ENCODE measurements around the gene BRF1. TPM values are rescaled to one million over a fixed set of nuclear protein-coding genes. Genes with fewer than 3 reads are reported as not detected.
A peak's percentile ranks its signal among the peaks of the same experiment; 100 is the strongest.

The BRF1 gene
- total RNA-seq, 2 experiments from 2014 or later, result 39.0 to 50.9 TPM

GRCh38 chr14:105273062-105273461 lies 27.7 kb downstream of the BRF1 start:
- Mint-ChIP-seq H3K36me3 (ENCODE audit: low read depth) (no peaks in the 10 kb centered on the region), H3K27me3 (no peaks in the 10 kb centered on the region), H3K4me3 (no peak overlapping the region), H3K4me1 (no peaks in the 10 kb centered on the region), H3K27ac (no peak overlapping the region), H3K9me3 (no peaks in the 10 kb centered on the region)
- POLR2A ChIA-PET, result no interaction called here
- no peak for DNase-seq
- CTCF ChIA-PET, result no interaction called here

GRCh38 chr14:105272623-105273022 lies 28.2 kb downstream of the BRF1 start:
- Mint-ChIP-seq H3K4me3 (no peak overlapping the region), H3K36me3 (ENCODE audit: low read depth) (no peaks in the 10 kb centered on the region), H3K27ac (no peak overlapping the region), H3K27me3 (no peaks in the 10 kb centered on the region), H3K4me1 (no peaks in the 10 kb centered on the region), H3K9me3 (no peaks in the 10 kb centered on the region)
- DNase-seq, result no peak
- ChIA-PET CTCF (no interaction called here), POLR2A (no interaction called here)

- Mint-ChIP-seq H3K4me1 (no peaks in the 10 kb centered on the region), H3K4me3 (no peak overlapping the region), H3K27ac (no peak overlapping the region), H3K36me3 (ENCODE audit: low read depth) (no peaks in the 10 kb centered on the region), H3K9me3 (no peaks in the 10 kb centered on the region), H3K27me3 (no peaks in the 10 kb centered on the region)
- no peak for DNase-seq
- POLR2A ChIA-PET, result no interaction called here
- CTCF ChIA-PET, result interaction anchor here (1.1 to 1.3 kb wide), 2 partner anchors 15 to 16 kb away, joined by 3 read pairs; no protein-coding TSS in a partner anchor
Measured at GRCh38 chr14:105271224-105271890, 29.4 kb downstream of the BRF1 start.

- no peak for DNase-seq
- H3K9me3 Mint-ChIP-seq, result no peaks in the 10 kb centered on the region
- ChIA-PET POLR2A (no interaction called here), CTCF (interaction anchor here (1.1 kb wide), 1 partner anchor 224 kb away, joined by 3 read pairs; no protein-coding TSS in a partner anchor)
- peaks cover 2% of the 10 kb centered on the region for H3K36me3 Mint-ChIP-seq (ENCODE audit: low read depth)
- H3K4me1 Mint-ChIP-seq, result no peaks in the 10 kb centered on the region
- no peaks in the 10 kb centered on the region for H3K27me3 Mint-ChIP-seq
- H3K4me3 Mint-ChIP-seq, result no peak overlapping the region
- H3K27ac Mint-ChIP-seq, result no peak overlapping the region
Measured at GRCh38 chr14:105269405-105269804, 31.4 kb downstream of the BRF1 start.

- H3K4me3 Mint-ChIP-seq, result no peak overlapping the region
- no peaks in the 10 kb centered on the region for H3K9me3 Mint-ChIP-seq
- ChIA-PET POLR2A (no interaction called here), CTCF (interaction anchor here (1.1 kb wide), 1 partner anchor 223 kb away, joined by 3 read pairs; no protein-coding TSS in a partner anchor)
- H3K4me1 Mint-ChIP-seq, result no peaks in the 10 kb centered on the region
- H3K36me3 Mint-ChIP-seq (ENCODE audit: low read depth), result peaks cover 3% of the 10 kb centered on the region
- DNase-seq, result no peak
- H3K27ac Mint-ChIP-seq, result no peak overlapping the region
- no peaks in the 10 kb centered on the region for H3K27me3 Mint-ChIP-seq
Measured at GRCh38 chr14:105268736-105269354, 32.0 kb downstream of the BRF1 start.

- Mint-ChIP-seq H3K9me3 (no peaks in the 10 kb centered on the region), H3K4me3 (no peak overlapping the region), H3K27me3 (no peaks in the 10 kb centered on the region), H3K27ac (no peak overlapping the region), H3K36me3 (ENCODE audit: low read depth) (peaks cover 6% of the 10 kb centered on the region), H3K4me1 (no peaks in the 10 kb centered on the region)
- CTCF ChIA-PET, result interaction anchor here (1.1 kb wide), 1 partner anchor 222 kb away, joined by 3 read pairs; no protein-coding TSS in a partner anchor
- DNase-seq, result no peak
- POLR2A ChIA-PET, result no interaction called here
Measured at GRCh38 chr14:105267820-105268548, 32.8 kb downstream of the BRF1 start.

GRCh38 chr14:105261781-105262180 lies 39.0 kb downstream of the BRF1 start:
- H3K9me3 Mint-ChIP-seq, result no peaks in the 10 kb centered on the region
- CTCF ChIA-PET, result no interaction called here
- no peaks in the 10 kb centered on the region for H3K27me3 Mint-ChIP-seq
- H3K27ac Mint-ChIP-seq, result no peak overlapping the region
- POLR2A ChIA-PET, result no interaction called here
- no peak for DNase-seq
- H3K4me1 Mint-ChIP-seq, result peaks cover 10% of the 10 kb centered on the region
- H3K36me3 Mint-ChIP-seq (ENCODE audit: low read depth), result peaks cover 6% of the 10 kb centered on the region
- no peak overlapping the region for H3K4me3 Mint-ChIP-seq

- DNase-seq, result no peak
- Mint-ChIP-seq H3K9me3 (no peaks in the 10 kb centered on the region), H3K36me3 (ENCODE audit: low read depth) (peaks cover 6% of the 10 kb centered on the region), H3K27ac (no peak overlapping the region), H3K27me3 (no peaks in the 10 kb centered on the region), H3K4me3 (no peak overlapping the region), H3K4me1 (peaks cover 10% of the 10 kb centered on the region)
- ChIA-PET POLR2A (no interaction called here), CTCF (interaction anchor here (0.9 kb wide), 1 partner anchor 33 kb away, joined by 3 read pairs; no protein-coding TSS in a partner anchor)
Measured at GRCh38 chr14:105260959-105261358, 39.8 kb downstream of the BRF1 start.

- Mint-ChIP-seq H3K4me1 (peaks cover 10% of the 10 kb centered on the region), H3K4me3 (no peak overlapping the region), H3K27me3 (no peaks in the 10 kb centered on the region), H3K27ac (no peak overlapping the region), H3K9me3 (no peaks in the 10 kb centered on the region), H3K36me3 (ENCODE audit: low read depth) (peaks cover 3% of the 10 kb centered on the region)
- POLR2A ChIA-PET, result no interaction called here
- no peak for DNase-seq
- CTCF ChIA-PET, result interaction anchor here (0.6 to 1.0 kb wide), 2 partner anchors 8 to 1143 kb away, joined by 3 read pairs; no protein-coding TSS in a partner anchor
Measured at GRCh38 chr14:105258846-105259245, 42.0 kb downstream of the BRF1 start.

GRCh38 chr14:105257464-105257863 lies 43.3 kb downstream of the BRF1 start:
- Mint-ChIP-seq H3K36me3 (ENCODE audit: low read depth) (no peaks in the 10 kb centered on the region), H3K4me3 (no peak overlapping the region), H3K27me3 (no peaks in the 10 kb centered on the region), H3K9me3 (no peaks in the 10 kb centered on the region), H3K4me1 (peaks cover 10% of the 10 kb centered on the region), H3K27ac (peak overlapping the region; percentile 52)
- ChIA-PET POLR2A (no interaction called here), CTCF (no interaction called here)
- DNase-seq, result peak; percentile 26

- Mint-ChIP-seq H3K4me3 (no peak overlapping the region), H3K27me3 (no peaks in the 10 kb centered on the region), H3K9me3 (no peaks in the 10 kb centered on the region), H3K36me3 (ENCODE audit: low read depth) (no peaks in the 10 kb centered on the region), H3K4me1 (peaks cover 13% of the 10 kb centered on the region), H3K27ac (no peak overlapping the region)
- ChIA-PET CTCF (interaction anchor here (0.9 kb wide), 1 partner anchor 15 kb away, joined by 3 read pairs; no protein-coding TSS in a partner anchor), POLR2A (no interaction called here)
- DNase-seq, result no peak
Measured at GRCh38 chr14:105256292-105256960, 44.4 kb downstream of the BRF1 start.

GRCh38 chr14:105255021-105255507 lies 45.7 kb downstream of the BRF1 start:
- H3K36me3 Mint-ChIP-seq (ENCODE audit: low read depth), result peaks cover 6% of the 10 kb centered on the region
- CTCF ChIA-PET, result interaction anchor here (0.5 kb wide), 1 partner anchor 23 kb away, joined by 6 read pairs; no protein-coding TSS in a partner anchor
- H3K4me3 Mint-ChIP-seq, result no peak overlapping the region
- H3K4me1 Mint-ChIP-seq, result peaks cover 22% of the 10 kb centered on the region
- DNase-seq, result no peak
- H3K27me3 Mint-ChIP-seq, result no peaks in the 10 kb centered on the region
- POLR2A ChIA-PET, result no interaction called here
- H3K9me3 Mint-ChIP-seq, result no peaks in the 10 kb centered on the region
- no peak overlapping the region for H3K27ac Mint-ChIP-seq
